LNCaP clone FGC (cell line): ENCODE data around the gene AJM1.
A peak's percentile ranks its signal among the peaks of the same experiment; 100 is the strongest.
"Not testable (repeated sequence)": the region's sequence is repeated elsewhere in the genome, so short reads cannot be mapped to it uniquely, and the experiment has no call there.

Source experiments
- DNase-seq: peaks from one replicate; pipeline ENCODE4 v3.0.0-alpha.2; 2011; ENCODE audit warnings: low read depth
- H3K4me3 ChIP-seq: 2 replicates; pipeline ENCODE4 v1.5.1; 2011; ENCODE audit warnings: mild to moderate bottlenecking, low read depth, low read length, control low read depth
- TF ChIP-seq, protein P1 (sequence below): IDR thresholded peaks from 2 replicates; pipeline ENCODE4 v1.5.1; 2012; ENCODE audit warnings: mild to moderate bottlenecking; ENCODE audit not compliant: control insufficient read depth, insufficient read depth; ENCODE audit errors: extremely low read depth

Gene AJM1

DNA sequence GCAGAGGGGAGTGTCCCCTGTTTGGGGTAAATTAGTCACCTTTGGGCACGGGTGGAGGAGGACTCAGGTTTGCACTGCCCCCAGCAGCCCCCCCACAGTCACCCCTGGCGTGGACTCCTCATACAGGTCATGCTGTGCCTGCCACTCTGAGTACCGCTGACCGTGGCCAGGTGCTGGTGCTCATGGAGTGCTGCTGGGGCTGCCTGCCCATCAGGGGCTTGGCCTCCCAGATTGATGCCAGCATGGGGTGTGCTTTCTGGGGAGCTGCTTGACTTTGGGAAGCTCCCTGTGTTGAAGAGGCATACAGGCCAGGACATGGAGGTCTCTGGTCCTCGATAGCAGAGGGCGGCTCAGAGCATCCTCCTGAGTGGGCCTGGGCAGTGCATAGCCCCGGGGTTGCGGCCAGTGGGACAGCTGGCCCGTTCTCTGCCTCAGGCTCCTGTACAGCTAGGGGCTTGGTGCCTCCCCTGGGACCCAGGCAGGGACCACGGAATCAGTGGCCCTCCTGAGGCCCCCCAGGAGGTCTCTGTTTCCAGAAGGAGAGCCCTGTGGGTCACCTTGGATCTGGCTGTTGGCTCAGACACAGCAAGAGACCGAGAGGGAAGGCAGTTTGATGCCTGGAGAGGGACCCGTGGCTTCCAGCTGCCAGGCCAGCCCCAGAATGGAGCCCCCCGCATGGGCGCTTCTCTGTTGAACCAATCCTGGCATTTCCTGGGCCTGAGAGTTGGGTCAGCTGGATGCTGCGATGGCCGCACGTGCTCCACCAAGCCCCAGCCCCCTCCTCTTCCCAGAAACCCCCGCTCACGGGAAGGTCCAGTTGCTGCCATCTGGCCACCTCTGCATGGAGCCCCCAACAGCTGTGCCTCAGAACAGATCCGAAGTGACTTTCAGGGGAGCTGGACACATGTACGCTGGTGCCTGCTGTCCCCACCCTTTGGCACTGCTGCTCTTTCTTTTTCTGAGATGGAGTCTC lies 6.1 kb upstream of the AJM1 start:
- DNase-seq: no peak
- H3K4me3 ChIP-seq: no peak overlapping the region
- TF ChIP-seq, protein P1, sequence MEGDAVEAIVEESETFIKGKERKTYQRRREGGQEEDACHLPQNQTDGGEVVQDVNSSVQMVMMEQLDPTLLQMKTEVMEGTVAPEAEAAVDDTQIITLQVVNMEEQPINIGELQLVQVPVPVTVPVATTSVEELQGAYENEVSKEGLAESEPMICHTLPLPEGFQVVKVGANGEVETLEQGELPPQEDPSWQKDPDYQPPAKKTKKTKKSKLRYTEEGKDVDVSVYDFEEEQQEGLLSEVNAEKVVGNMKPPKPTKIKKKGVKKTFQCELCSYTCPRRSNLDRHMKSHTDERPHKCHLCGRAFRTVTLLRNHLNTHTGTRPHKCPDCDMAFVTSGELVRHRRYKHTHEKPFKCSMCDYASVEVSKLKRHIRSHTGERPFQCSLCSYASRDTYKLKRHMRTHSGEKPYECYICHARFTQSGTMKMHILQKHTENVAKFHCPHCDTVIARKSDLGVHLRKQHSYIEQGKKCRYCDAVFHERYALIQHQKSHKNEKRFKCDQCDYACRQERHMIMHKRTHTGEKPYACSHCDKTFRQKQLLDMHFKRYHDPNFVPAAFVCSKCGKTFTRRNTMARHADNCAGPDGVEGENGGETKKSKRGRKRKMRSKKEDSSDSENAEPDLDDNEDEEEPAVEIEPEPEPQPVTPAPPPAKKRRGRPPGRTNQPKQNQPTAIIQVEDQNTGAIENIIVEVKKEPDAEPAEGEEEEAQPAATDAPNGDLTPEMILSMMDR: no peak

DNA sequence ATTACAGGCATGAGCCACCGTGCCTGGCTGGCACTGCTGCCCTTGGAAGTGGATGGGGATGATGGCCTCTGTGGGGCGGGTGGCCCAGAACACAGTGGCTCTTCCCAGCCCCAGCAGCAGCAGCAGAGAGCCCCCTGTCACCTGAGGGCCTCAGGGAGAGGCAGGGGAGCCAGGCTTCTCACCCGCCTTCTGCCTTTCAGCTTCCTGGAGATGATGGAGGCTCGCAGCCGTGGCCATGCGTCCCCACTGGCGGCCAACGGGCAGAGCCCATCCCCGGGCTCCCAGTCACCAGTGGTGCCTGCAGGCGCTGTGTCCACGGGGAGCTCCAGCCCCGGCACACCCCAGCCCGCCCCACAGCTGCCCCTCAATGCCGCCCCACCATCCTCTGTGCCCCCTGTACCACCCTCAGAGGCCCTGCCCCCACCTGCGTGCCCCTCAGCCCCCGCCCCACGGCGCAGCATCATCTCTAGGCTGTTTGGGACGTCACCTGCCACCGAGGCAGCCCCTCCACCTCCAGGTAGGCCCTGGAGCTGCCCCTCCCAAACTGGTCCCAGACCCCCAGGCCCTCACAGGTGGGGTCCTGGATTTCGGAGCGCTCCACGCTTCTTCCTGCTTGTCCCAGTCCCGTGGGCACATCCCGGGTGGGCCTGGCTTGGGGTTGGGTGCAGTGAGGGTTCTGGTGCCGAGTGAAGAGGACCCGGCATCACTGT lies 5.0 kb upstream of the AJM1 start:
- no peak overlapping the region for H3K4me3 ChIP-seq
- TF ChIP-seq, protein P1: no peak
- no peak for DNase-seq

DNA sequence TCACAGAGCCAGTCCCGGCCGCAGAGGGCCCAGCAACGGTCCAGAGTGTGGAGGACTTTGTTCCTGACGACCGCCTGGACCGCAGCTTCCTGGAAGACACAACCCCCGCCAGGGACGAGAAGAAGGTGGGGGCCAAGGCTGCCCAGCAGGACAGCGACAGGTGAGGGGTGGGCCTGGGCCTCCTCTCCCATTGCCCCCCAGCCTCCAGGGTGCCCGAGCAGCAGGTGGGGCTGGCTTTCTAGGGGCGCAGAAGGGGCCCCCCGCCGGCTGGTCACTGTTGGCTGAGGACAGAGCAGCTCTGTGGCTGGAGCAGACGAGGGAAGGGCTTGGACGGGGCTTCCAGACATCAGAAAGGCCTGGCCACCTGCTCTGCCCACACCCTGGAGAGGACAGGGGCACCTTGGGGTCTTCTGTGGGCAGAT lies 4.4 kb upstream of the AJM1 start:
- DNase-seq, H3K4me3 ChIP-seq: not testable (repeated sequence)

DNA sequence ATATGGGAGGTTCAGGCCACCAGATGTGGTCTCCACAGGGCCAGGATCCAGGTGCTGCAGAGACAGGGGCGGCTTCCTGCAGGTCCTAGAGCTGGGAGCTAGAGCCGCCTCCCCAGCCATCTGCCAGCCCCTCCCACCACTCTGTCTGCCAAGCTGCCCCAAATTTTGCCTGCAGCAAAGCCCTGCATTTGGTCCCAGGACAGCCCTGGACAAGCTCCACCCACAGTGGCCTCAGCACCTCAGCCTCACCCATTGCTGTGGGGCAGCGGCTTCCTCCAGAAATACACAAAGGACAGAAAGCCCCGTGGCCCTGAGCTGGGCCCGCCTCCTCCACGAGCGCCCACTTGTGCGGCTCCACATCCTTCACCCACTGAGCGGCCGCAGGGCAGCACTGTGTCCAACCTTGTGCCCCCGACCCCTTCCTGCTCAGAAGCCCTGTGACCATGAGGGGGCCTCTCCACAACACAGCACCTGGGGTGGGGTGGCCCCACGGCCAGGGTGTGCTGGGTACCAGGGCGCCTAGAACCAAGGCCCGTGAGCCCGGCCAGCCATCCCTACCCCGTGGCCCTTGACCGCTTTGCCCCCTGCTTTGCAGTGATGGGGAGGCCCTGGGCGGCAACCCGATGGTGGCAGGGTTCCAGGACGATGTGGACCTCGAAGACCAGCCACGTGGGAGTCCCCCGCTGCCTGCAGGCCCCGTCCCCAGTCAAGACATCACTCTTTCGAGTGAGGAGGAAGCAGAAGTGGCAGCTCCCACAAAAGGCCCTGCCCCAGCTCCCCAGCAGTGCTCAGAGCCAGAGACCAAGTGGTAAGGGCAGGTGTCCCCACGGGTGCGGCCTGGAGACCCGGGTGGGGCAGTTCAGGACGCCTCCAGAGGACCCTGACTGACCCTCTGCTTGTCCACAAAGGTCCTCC lies 3.7 kb upstream of the AJM1 start:
- TF ChIP-seq, protein P1: no peak
- DNase-seq: no peak
- H3K4me3 ChIP-seq: no peak overlapping the region

DNA sequence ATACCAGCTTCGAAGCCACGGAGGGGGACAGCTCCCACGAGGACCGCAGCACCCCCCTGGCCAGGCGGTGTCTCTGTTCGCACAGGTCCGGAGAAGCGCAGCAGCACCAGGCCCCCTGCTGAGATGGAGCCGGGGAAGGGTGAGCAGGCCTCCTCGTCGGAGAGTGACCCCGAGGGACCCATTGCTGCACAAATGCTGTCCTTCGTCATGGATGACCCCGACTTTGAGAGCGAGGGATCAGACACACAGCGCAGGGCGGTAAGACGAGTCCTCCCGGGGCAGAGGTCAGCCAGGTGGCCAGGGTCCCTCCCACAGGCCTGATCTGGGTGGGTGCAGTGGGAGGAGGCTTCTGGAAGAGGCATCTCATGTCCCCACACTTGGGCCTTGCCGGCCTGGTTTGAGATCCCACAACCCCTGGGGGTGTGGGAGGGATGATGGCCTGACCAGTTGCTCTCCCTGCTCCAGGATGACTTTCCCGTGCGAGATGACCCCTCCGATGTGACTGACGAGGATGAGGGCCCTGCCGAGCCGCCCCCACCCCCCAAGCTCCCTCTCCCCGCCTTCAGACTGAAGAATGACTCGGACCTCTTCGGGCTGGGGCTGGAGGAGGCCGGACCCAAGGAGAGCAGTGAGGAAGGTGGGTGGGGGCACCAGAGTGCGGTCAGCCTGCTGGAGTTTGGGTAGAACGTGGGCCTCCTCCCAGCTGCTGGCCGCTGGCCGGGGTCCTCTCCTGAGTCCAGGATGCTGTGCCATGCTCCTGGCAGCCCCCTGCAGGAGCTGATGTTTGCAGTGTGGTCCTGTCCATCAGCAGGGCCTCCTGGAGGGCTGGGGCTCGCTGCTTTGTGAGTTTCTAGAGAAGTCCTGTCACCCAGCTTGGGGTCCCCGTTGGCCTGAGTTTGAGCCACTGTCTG lies 2.8 kb upstream of the AJM1 start:
- TF ChIP-seq, protein P1: no peak
- DNase-seq: no peak
- no peak overlapping the region for H3K4me3 ChIP-seq

DNA sequence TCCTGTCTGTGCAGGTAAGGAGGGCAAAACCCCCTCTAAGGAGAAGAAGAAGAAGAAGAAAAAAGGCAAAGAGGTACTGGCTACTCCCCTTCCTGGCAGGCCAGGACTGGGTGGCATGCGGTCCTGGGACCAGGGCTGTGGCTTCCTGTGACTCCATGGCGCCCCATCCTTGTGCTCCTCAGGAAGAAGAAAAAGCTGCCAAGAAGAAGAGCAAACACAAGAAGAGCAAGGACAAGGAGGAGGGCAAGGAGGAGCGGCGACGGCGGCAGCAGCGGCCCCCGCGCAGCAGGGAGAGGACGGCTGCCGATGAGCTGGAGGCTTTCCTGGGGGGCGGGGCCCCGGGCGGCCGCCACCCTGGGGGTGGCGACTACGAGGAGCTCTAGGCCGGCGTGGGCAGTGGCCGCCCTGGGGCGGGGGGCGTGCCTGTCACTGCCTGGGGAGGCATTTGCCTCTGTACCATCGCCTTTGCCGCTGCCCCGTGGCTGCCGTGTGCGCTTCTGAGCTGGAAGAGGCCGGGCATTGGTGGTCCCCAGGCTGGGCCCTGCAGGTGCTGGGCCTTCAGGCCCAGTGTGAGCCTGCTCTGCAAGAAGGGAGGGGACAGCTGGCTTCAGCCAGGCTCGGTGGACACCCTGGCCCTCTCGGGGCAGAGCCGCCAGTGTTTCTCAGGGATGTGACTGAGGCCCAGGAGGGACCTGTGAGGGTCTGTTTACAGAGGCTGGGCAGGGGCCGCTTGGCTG lies 2.0 kb upstream of the AJM1 start:
- TF ChIP-seq, protein P1: no peak
- H3K4me3 ChIP-seq: no peak overlapping the region
- DNase-seq: peak; percentile 48
